Measurements from ENCODE around the gene TLNRD1.

The TLNRD1 gene

GRCh38 chr15:81026836-81027599, 26.3 kb downstream of the TLNRD1 start:
- DNase-seq (ENCODE audit: low read depth, low spot score), result no peak

GRCh38 chr15:81029414-81030300, 28.9 kb downstream of the TLNRD1 start:
- DNase-seq (ENCODE audit: low read depth, low spot score), result no peak

- DNase-seq (ENCODE audit: low read depth, low spot score), result no peak
Observed at GRCh38 chr15:81030301-81030750, 29.6 kb downstream of the TLNRD1 start.

GRCh38 chr15:81031203-81031602, 30.5 kb downstream of the TLNRD1 start:
- no peak for DNase-seq (ENCODE audit: low read depth, low spot score)

GRCh38 chr15:81032355-81032754, 31.6 kb downstream of the TLNRD1 start:
- DNase-seq (ENCODE audit: low read depth, low spot score), result no peak

GRCh38 chr15:81032818-81033217, 32.1 kb downstream of the TLNRD1 start:
- no peak for DNase-seq (ENCODE audit: low read depth, low spot score)

GRCh38 chr15:81033508-81033907, 32.8 kb downstream of the TLNRD1 start:
- no peak for DNase-seq (ENCODE audit: low read depth, low spot score)

- no peak for DNase-seq (ENCODE audit: low read depth, low spot score)
Observed at GRCh38 chr15:81037952-81038743, 37.4 kb downstream of the TLNRD1 start.

- DNase-seq (ENCODE audit: low read depth, low spot score), result no peak
Observed at GRCh38 chr15:81038975-81039607, 38.4 kb downstream of the TLNRD1 start.

- no peak for DNase-seq (ENCODE audit: low read depth, low spot score)
Observed at GRCh38 chr15:81040757-81041156, 40.0 kb downstream of the TLNRD1 start.

GRCh38 chr15:81043281-81043934, 42.7 kb downstream of the TLNRD1 start:
- DNase-seq (ENCODE audit: low read depth, low spot score), result no peak

- DNase-seq (ENCODE audit: low read depth, low spot score), result no peak
Observed at GRCh38 chr15:81043935-81044575, 43.3 kb downstream of the TLNRD1 start.

- no peak for DNase-seq (ENCODE audit: low read depth, low spot score)
Observed at GRCh38 chr15:81046290-81046689, 45.6 kb downstream of the TLNRD1 start.

GRCh38 chr15:81047928-81048327, 47.2 kb downstream of the TLNRD1 start:
- no peak for DNase-seq (ENCODE audit: low read depth, low spot score)

- no peak for DNase-seq (ENCODE audit: low read depth, low spot score)
Observed at GRCh38 chr15:81049835-81050234, 49.1 kb downstream of the TLNRD1 start.

GRCh38 chr15:81050259-81050658, 49.5 kb downstream of the TLNRD1 start:
- DNase-seq (ENCODE audit: low read depth, low spot score), result no peak

GRCh38 chr15:81050805-81051204, 50.1 kb downstream of the TLNRD1 start:
- no peak for DNase-seq (ENCODE audit: low read depth, low spot score)

GRCh38 chr15:81052046-81052445, 51.3 kb downstream of the TLNRD1 start:
- no peak for DNase-seq (ENCODE audit: low read depth, low spot score)

- no peak for DNase-seq (ENCODE audit: low read depth, low spot score)
Observed at GRCh38 chr15:81053621-81054020, 52.9 kb downstream of the TLNRD1 start.

- no peak for DNase-seq (ENCODE audit: low read depth, low spot score)
Observed at GRCh38 chr15:81054236-81054635, 53.5 kb downstream of the TLNRD1 start.
